Measurements from ENCODE around the gene YEATS2.

Gene YEATS2

GRCh38 chr3:183745300-183746098, 47.9 kb downstream of the YEATS2 start:
- Histone ChIP-seq H3K9me3 (ENCODE audit: insufficient read depth, low read length) (no peaks in the 10 kb centered on the region), H3K79me2 (ENCODE audit: low read length) (no peaks in the 10 kb centered on the region), H2AFZ (ENCODE audit: low read depth, low read length) (no peak overlapping the region), H3K36me3 (replicated peaks; ENCODE audit: low read depth, low read length) (peaks cover 43% of the 10 kb centered on the region), H3K4me1 (ENCODE audit: low read length) (no peaks in the 10 kb centered on the region), H4K20me1 (ENCODE audit: insufficient read depth, low read length) (no peaks in the 10 kb centered on the region), H3K4me2 (ENCODE audit: low read length) (no peak overlapping the region), H3K27ac (ENCODE audit: low read length) (no peak overlapping the region), H3K4me3 (ENCODE audit: low read length) (no peak overlapping the region), H3K9ac (ENCODE audit: low read length) (no peak overlapping the region), H3K27me3 (ENCODE audit: low read depth, low read length) (no peaks in the 10 kb centered on the region)
- TF ChIP-seq EZH2phosphoT487 (IDR thresholded peaks at IDR 0.05; ENCODE audit: low read depth) (no peak), CTCF (IDR thresholded peaks at IDR 0.05; ENCODE audit: low read depth, low read length) (no peak)

GRCh38 chr3:183754052-183754451, 56.5 kb downstream of the YEATS2 start:
- H4K20me1 ChIP-seq (ENCODE audit: insufficient read depth, low read length), result no peaks in the 10 kb centered on the region
- H3K36me3 ChIP-seq (replicated peaks; ENCODE audit: low read depth, low read length), result peaks cover 60% of the 10 kb centered on the region
- H3K27ac ChIP-seq (ENCODE audit: low read length), result no peak overlapping the region
- no peaks in the 10 kb centered on the region for H3K27me3 ChIP-seq (ENCODE audit: low read depth, low read length)
- H3K9ac ChIP-seq (ENCODE audit: low read length), result no peak overlapping the region
- no peak overlapping the region for H2AFZ ChIP-seq (ENCODE audit: low read depth, low read length)
- no peak overlapping the region for H3K4me2 ChIP-seq (ENCODE audit: low read length)
- no peaks in the 10 kb centered on the region for H3K4me1 ChIP-seq (ENCODE audit: low read length)
- no peaks in the 10 kb centered on the region for H3K79me2 ChIP-seq (ENCODE audit: low read length)
- no peaks in the 10 kb centered on the region for H3K9me3 ChIP-seq (ENCODE audit: insufficient read depth, low read length)
- TF ChIP-seq EZH2phosphoT487 (IDR thresholded peaks at IDR 0.05; ENCODE audit: low read depth) (no peak), CTCF (IDR thresholded peaks at IDR 0.05; ENCODE audit: low read depth, low read length) (no peak)
- no peak overlapping the region for H3K4me3 ChIP-seq (ENCODE audit: low read length)

- no peak overlapping the region for H3K9ac ChIP-seq (ENCODE audit: low read length)
- no peaks in the 10 kb centered on the region for H4K20me1 ChIP-seq (ENCODE audit: insufficient read depth, low read length)
- no peaks in the 10 kb centered on the region for H3K4me1 ChIP-seq (ENCODE audit: low read length)
- TF ChIP-seq CTCF (IDR thresholded peaks at IDR 0.05; ENCODE audit: low read depth, low read length) (no peak), EZH2phosphoT487 (IDR thresholded peaks at IDR 0.05; ENCODE audit: low read depth) (no peak)
- H3K4me2 ChIP-seq (ENCODE audit: low read length), result no peak overlapping the region
- peaks cover 43% of the 10 kb centered on the region for H3K36me3 ChIP-seq (replicated peaks; ENCODE audit: low read depth, low read length)
- H3K79me2 ChIP-seq (ENCODE audit: low read length), result no peaks in the 10 kb centered on the region
- no peak overlapping the region for H3K4me3 ChIP-seq (ENCODE audit: low read length)
- H3K9me3 ChIP-seq (ENCODE audit: insufficient read depth, low read length), result no peaks in the 10 kb centered on the region
- H2AFZ ChIP-seq (ENCODE audit: low read depth, low read length), result no peak overlapping the region
- no peaks in the 10 kb centered on the region for H3K27me3 ChIP-seq (ENCODE audit: low read depth, low read length)
- no peak overlapping the region for H3K27ac ChIP-seq (ENCODE audit: low read length)
Observed at GRCh38 chr3:183762304-183762703, 64.7 kb downstream of the YEATS2 start.

- H3K79me2 ChIP-seq (ENCODE audit: low read length), result no peaks in the 10 kb centered on the region
Observed at GRCh38 chr3:183764847-183765731, 67.5 kb downstream of the YEATS2 start.

More at GRCh38 chr3:183764847-183765731, 67.5 kb downstream of the YEATS2 start:
- Histone ChIP-seq H3K9me3 (ENCODE audit: insufficient read depth, low read length) (no peaks in the 10 kb centered on the region), H3K4me3 (ENCODE audit: low read length) (no peak overlapping the region), H3K36me3 (replicated peaks; ENCODE audit: low read depth, low read length) (peaks cover 37% of the 10 kb centered on the region), H3K27me3 (ENCODE audit: low read depth, low read length) (no peaks in the 10 kb centered on the region), H3K27ac (ENCODE audit: low read length) (no peak overlapping the region), H4K20me1 (ENCODE audit: insufficient read depth, low read length) (no peaks in the 10 kb centered on the region), H3K9ac (ENCODE audit: low read length) (no peak overlapping the region), H3K4me1 (ENCODE audit: low read length) (no peaks in the 10 kb centered on the region), H3K4me2 (ENCODE audit: low read length) (no peak overlapping the region), H2AFZ (ENCODE audit: low read depth, low read length) (no peak overlapping the region)
- no peak for TF ChIP-seq CTCF (IDR thresholded peaks at IDR 0.05; ENCODE audit: low read depth, low read length)
- TF ChIP-seq EZH2phosphoT487 (IDR thresholded peaks at IDR 0.05; ENCODE audit: low read depth), result no peak

Measured in OCI-LY3 (cell line).